DMS114 treated with DMSO at 0.1 percent for 48 hours (cell line): ENCODE measurements around the gene MICAL2.

Experiments
- DNase-seq: peaks from one replicate; lab custom pipeline; 2025; ENCODE audit not compliant: unreplicated experiment; lab: John Stamatoyannopoulos, UW

The MICAL2 gene

DNA sequence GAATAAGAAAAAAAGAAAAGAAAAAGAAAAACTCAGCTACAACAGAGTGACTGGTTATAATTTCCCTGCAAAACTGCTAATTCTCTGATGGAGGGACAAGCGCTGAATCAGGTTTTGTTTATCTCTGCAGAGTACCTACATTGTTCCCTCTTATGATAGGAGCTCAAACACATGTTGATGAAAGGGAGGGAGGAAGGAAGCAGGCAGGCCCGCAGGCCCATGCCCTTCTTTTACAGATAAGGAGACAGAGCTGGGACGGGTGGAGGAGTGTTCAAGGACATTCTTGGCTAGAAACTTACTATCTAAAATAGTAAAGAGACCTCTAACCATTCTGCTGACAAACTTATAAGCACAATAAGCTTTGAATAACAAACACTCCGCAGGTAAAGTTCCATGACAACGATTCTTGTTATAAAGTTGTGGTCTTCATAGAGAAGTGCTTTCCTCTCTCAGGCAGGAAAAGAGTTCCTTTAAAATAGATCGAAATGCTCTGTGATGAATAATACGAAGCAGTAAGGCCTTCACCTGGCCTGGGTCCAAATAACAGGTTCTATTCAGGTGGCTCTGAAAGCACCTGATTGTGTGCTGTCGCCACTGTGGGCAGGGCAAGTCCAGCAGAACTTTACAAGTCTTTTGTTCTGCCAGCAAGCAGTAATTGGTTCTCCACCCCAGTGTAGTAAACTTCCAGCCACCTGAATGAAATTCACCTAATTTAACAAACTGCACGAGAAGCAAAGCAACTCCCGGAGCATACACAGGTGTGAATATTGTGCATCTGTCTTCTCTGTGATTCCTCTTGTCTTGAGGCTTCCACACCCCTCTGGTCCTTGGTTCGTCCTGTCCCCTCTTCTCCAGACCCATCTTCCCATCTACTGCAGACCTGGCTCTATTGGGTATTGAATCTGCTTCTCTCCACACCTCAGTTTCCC is 15.3 kb upstream of the MICAL2 start:
- no peak for DNase-seq

DNA sequence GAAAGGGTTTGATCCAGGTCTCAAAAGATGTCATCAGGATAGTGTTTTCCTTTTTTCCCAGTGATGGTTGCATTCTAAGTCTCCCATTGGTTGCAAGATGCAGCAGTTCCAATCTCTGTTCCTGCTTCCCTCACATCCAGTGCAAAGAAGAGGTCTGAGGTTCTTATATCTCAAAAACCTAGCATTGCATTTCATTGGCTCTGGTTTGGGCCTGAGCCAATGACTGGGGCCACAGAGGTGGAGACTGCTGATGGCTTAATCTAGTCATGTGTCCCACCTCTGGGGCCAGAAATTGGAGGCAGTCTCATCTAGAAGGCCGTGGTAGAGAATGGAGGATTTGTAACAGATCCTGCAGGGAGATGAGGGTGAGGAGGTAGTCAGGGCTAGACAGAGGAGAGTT is 13.2 kb upstream of the MICAL2 start:
- no peak for DNase-seq

DNA sequence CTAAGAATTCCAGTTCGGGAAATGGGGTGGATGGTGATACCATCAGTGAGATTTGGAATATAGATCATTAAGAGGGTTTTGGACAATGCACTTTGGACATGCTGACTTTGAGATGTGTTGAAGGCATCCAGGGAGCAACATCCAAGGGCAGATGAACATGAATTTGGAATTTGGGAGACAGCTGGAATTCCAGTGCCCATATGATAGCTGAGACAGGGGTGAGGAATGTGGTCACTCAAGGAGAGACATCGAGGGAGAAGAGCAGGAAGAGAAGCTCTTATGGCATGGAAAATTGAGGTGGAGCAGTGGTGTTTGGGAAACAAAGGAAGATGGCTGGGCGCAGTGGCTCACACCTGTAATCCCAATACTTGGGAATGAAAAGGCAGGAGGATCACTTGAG is 11.8 kb upstream of the MICAL2 start:
- DNase-seq: no peak

DNA sequence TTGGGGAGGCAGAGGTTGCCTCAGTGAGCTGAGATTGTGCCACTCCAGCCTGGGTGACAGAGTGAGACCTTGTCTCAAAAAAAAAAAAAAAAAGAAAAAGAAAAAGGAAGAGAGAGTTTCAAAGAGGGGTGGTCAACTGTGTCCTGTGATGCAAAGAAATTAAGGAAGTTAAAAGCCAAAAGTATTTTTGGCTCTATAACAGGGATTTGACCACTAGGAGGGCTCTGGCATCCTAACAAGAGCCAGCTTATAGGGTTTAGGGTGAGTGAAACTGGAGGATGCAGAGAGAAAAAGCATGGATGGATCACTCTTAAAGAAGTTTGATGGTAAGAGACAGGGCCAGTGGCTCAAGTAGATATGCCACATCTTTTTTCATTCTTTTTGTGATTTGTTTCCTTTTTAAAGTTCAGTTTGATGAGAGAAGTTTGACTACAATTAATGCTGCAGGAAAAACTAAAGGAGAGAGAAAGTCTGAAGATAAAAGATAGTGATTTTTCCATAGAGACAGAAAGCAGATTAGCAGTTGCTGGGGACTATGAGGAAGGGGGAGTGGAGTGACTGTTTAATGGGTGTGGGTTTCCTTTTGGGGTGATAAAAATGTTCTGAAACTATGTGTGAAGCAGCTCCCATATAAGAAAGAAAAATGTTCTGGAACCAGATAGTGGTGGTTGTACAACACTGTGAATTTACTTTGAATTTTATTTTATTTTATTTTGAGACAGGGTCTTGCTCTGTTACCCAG is 11.1 kb upstream of the MICAL2 start:
- no peak for DNase-seq

DNA sequence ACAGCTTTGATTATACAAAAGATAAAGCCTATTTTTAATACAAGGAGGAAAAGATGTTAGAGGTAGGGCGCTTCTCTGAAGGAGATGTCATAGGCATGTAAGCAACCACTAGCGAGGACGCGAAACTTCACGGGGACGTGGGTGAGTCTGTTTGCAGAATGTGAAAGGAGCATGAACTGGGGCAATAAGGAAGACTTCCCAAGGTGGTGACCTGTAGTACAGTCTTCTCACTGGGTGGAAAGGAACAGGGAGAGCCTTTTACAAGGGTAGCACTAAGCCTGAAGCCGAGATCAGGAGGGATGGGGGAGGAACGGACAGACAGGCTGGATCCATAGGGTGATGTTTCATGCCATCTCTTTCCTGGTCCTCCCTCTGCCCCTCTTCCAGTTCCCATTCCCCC is 10.0 kb upstream of the MICAL2 start:
- no peak for DNase-seq

DNA sequence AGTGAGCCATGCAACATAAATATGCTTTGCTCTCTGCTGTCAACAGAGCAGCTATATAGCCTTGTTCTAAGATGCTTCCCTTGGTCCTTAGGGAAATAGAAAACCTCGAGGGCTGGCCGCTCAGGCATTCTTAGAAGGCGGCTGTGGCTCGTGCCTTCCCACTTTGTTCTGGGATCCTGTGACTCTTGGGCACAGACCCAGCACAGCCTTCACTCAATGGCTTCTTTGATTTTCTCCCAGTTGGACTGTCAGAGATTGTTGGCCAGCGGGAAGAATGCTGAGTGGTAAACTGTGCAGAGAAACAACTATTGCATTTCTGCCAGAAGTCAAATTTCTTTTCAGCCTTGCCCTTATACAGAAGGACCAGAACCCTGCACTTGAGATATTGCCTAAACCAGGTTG is 9.5 kb upstream of the MICAL2 start:
- DNase-seq: no peak

DNA sequence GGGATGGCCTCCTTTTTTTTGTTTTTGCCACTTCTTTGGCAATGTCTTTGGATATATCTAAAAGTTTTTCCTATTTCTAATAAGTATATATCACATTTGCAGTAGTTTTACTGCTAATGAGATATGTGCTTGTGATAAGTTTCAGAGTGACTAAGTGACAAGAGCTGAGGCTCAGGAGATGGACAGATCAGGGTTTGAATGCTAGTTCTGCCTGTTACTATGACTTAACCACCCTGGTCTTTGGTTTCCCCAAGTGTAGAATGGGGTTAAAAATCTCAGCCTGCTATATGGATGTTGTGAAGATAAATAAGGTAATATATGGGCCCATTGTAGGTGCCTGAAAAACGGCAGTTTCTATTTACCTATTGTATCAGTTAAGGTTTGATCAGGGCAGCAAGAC is 9.1 kb upstream of the MICAL2 start:
- DNase-seq: no peak

DNA sequence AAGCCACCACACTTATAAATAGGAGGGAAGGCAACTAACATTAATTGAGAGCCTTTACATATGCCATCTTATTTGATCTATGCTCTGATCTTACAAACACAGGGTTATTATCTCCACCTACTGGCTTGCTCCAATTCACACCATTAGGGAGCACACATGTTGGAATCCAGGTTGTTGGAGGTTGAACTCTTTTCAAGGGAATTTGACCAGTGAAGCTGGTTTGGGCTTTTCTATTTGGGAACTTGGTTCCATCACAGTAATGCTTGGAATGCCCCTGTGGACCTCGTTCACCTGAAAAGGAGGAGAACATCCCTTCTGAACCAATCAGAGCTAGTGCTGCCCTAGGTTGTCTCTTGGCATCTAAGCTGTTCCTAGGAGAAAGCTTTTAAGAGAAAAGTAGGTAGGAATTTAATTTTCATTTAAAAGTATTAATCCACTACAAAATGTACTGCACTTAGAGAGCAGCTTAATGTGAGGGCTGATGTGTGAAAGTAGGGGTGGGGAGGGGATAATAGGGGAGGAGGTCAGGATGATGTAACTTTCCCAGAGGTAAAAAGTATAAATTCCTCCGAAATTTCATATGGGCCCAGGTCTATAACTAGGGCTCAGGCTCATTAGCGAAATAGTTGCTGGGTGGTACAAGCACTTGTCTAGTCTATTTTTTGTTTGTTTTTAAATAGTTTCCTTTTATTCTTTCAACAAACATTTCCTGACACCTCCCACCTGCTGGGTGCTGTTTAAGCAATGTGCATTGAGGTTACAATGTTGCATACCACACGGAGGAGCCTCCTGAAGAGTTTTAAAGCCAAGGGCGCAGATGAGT is 7.6 kb upstream of the MICAL2 start:
- no peak for DNase-seq

DNA sequence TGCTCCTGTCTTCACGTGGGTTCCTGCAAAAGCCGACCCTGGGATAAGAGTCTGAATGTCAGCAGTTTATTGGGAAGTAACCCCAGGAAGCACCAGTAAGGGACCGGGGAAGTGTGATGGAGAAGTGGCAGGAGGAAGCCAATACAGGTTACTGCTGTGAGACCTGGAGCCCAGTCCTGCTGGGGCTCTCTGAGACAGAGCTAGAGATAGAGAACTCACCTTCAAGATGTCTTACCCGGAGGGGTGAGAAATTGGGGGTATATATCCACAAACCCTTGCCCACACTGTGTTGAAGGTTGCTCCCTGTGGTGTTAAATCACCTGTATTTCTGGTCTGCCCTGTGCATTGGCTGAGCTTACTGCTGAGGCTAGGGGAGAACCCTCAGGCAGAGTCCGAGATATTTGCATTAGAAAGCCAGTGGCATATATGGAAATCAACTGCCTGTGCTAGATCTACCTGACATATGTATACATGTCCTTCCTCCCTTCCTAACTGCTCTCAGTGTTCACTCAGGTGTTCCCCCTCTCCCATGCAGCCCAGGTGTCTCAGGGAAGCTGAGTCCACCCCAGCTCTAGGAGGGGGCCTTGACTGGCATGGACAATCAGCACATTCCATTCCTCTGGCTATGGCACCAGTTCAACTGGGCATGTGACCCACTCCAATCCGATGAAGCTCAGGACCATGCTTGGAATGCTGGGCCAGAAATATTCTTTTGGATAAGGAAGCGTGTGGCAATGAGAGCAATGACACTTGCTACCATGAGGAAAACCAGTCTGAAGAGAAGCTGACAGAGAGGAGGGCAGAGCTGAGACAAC is 6.8 kb upstream of the MICAL2 start:
- no peak for DNase-seq

DNA sequence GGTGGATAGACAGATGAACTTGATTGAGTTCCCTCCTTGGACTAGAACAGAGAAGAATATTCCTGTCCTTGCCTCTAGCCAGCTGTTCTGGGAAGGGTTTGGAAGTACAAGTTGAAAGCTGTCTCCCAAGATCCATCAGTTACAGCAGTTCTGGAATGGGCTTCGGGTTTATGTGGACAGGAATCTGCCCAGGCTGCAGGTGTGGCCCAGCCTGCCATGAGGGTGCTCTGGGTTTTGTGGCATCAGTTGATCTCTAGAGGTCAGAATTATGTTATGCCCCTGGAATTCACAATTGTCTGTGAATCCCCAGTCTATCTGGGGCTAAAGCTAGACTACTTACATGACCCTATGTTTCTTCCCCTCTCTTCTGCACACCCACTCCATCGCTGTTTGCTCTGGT is 4.9 kb upstream of the MICAL2 start:
- no peak for DNase-seq

DNA sequence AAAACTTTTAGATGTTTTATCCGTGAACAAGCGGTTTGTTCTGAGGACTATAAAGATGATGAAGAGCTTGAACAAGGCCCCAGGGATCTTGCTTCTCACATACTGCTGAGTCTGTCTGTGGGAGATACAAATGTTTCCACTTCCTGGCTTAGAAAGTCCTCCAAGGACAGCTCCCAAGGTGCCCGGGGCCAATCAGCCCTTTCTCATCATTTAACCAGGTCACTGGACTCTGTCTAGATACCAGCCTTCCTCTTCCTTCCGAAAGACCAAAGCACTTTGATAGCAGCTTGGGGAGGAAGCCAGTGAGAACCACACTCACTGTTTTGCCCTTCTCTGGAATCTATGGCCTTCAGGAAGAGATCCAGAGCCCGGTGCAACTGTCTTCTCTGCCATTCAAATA is 4.3 kb upstream of the MICAL2 start:
- DNase-seq: no peak

DNA sequence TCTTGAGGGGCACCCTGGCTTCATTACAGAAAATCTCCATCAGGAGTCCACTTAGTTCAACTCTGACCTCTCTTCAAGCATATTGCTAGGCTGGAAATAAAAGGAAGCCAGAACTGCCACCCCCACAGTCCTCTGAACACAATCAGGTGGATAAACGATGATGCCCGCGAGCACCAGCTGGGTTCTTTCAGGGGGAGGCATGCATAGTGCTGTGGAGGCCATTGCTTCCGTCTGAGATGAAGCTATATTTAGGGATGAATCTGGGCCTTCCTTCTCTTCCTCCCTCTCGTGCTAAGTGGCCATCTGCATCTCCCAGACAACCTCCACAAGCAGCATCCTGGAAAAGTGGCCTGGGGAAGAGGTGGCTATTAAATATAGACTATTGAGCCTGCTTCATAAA is 3.9 kb upstream of the MICAL2 start:
- no peak for DNase-seq

DNA sequence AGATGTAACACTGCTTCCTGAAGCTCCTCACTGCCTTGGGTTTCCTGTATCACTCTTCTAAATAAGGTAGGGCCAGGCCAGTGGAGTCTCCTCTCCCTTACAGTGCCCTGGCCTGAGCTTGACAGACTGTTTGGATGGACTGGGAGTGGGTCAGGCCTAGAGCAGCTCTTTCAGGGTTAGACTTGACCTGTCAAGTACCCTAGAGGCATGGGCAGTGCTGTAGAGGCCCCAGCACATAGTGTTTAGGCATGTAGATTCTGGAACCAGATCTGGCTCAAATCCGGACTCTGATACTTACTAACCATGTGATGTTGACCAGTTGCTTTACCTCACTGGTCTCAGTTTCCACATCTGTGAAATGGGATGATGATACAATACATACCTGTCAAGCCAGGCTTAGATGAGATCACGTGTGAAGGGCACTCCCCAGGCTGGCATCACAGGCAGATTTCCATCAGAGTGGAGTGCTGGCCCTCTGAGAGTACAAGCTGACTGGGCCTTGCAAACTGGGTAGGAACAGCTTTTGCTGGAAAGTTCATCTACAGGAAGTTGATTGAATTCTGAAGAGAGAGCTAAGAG is 1.4 kb upstream of the MICAL2 start:
- DNase-seq: no peak

DNA sequence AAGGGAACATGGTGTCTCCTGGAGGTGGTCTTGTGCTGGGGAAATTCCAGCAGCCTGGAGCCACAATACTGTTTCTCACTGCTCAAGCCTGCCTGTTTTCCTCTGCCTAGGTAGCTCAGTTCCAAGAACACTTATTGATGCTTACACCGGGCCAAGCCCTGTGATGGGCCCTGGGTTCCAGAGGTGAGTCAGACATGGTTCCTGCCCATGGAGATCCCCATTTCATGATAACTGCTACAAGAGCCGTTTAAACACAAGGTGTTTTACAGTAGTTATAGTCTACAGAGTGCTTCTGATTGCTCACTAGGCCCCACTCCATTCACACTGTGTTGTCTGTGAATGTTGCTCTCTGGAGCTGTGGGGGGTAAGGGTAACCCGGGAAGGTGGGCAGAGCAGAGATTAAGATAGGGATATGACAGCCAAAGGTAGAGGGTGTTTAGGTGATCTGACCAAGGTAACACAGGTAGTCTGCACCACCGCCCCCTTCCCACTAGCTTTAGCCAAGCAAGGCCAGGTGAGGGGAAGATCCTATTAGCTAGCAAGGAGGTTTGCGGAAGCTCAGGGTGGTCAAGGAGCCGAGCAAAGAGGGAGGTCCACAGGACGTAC is 696 bp upstream of the MICAL2 start:
- DNase-seq: no peak

DNA sequence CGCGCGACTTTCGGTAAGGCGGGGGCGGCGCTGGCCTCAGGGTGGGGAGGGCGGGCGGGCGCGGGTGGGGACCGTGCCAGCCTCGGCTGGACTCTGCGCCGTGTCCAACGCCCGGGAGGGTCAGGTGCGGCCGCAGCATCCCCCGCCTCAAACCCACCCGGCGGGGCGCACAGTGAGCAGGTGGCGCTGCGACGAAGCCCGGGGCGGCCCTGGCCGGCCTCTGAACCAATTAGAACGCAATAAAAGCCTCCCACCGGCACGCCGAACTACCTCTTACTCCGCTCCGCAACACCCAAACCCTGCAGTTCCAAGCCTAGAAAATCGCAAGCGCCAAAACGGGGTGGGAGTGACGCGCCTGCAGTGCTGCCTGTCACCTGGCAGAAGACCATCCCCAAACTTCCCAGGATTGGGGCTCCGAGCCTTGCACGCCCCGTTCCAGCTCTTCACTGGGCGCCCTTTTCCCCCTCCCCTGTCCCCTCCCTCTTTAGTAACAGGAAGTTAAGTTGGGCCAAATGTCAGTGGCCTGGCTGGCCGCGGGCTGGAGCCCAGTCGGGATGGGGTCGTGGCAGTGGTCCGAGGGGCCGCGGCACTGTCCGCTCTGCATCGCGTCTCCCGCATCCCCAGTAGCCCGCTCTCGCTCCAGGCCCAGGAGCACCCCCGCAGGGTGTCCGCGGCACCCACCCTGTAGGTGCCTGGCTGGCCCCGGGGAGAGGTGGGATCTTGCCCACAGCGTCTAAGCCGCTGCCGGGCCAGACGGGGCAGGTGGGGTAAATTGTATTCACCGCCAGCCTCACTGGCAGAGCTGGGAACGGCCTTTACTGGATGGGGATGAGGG is 541 bp downstream of the MICAL2 start:
- DNase-seq: no peak

DNA sequence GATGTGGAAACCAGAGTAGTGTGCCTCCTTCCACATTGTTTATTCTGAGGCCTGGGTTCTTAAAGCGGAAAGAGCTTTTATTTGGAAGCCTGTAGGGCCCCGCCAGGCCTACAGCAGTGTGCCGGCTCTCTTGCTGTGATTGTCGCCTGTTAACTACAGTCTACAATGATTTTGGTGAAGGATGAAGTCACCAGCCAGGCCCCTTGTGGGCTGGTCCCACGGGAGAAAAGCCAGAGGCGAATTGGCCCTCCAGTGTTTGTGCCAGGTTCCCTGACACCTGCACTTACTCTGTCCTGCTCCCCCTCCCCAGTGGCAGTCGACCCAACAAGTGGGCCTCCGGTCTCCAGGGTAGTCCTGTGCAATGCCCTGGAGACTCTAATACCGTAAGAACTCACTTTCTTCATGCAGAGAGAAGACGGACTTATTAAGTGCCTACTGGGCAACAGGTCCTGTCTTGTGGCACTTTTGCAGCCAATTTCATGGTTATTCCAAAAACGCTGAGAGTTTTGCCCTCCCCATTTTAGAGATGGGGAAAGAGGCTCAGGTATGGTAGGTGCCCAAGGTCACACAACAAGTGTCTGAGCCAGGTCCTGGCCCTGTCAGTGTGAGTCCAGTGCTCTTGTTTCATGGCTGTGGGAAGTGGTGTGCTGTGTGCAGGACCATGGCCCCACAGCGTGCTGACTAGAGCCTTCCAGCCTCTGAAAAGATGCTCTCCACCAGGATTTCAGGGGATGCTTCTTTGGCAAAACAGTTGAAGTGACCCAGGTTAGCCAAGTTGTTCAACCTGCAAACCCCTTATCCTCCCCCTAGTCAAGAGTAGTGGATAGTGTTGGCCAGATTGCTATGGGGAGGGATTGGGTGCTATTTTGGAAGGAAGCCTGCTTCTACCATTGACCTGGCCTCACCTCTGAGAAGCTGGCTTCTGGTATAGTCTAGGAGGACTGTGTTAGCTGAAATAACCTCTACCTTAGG is 1.4 kb downstream of the MICAL2 start:
- DNase-seq: no peak

DNA sequence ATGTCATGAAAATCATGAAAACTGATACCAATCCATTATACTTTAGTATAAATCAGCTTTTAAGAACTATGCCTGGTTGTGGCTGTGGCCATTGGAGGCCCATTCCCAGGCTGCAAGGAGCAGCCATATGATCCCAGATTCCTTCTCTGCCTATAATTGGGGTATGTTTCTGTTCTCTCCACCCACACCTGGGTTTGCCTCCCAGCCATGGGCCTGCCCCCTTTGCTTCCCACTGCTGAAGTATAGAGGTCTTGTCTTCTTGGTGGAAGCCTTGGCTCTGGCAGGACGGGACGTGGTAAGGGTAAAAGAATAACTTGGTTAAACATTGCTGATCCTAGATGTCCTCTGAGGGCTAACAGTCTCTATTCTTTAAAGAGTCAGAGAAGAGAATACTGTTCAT is 2.4 kb downstream of the MICAL2 start:
- no peak for DNase-seq

DNA sequence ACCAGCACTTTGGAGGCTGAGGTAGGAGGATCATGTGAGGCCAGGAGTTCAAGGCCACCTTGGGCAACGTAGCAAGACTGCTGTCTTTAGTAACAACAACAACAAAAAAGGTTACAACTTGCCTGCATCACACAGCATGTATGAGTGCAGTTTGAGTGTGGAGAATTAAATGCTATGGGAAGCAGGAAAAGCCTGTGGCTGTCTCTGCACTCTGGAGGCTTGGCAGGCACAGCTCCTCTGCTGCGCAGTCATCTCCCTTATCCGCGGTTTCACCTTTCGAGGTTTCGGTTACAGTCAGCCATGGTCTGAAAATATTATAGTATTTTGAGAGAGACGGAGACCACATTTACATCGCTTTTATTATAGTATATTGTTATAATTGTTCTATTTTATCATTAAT is 2.9 kb downstream of the MICAL2 start:
- no peak for DNase-seq
